ENCODE data around the gene ITGA11.

ITGA11 gene

DNA sequence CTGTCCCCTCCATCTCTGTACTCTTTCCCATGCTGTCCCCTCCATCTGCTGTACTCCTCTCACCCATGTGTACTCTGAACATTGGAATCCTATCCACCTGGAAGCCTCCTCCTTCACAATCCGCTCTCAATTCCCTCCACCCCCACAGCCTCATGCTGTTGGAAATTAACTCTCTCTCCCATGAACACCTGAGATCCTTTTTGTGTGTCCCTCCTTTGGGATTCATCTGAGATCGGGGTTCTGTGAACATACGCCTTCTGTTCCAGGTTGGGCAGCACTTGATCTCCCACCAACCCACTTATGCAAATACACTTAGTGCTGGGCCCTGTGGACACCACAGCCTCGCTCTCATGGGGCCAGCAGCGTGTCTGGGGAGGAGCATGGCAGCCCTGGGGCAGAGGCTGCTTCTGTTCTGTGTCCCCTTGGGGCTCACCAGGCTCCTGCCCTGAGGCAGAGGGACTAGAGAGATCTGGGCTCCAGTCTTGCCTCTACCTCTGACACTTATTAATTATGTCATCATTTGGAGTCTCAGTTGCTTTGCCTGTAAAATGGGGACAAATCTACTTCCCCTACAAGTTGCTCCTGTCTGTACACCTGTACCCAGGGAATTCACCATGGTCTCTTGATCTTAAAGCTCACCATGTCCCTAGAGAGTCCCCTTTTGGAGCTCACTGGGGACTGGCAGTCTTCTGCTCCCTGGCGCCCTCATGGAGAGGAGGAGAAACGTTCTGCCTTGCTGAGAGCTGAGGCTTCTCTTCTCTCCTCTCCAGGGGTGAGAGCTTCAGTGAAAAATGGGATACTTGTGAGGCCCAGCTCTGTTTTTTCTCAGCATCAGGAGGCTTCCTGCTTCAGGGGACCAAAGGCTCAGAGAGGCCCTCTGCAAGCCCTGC is 42.7 kb downstream of the ITGA11 start:
- no peak for DNase-seq

GRCh38 chr15:68387381-68388143 is 44.4 kb downstream of the ITGA11 start:
- DNase-seq: no peak

DNA sequence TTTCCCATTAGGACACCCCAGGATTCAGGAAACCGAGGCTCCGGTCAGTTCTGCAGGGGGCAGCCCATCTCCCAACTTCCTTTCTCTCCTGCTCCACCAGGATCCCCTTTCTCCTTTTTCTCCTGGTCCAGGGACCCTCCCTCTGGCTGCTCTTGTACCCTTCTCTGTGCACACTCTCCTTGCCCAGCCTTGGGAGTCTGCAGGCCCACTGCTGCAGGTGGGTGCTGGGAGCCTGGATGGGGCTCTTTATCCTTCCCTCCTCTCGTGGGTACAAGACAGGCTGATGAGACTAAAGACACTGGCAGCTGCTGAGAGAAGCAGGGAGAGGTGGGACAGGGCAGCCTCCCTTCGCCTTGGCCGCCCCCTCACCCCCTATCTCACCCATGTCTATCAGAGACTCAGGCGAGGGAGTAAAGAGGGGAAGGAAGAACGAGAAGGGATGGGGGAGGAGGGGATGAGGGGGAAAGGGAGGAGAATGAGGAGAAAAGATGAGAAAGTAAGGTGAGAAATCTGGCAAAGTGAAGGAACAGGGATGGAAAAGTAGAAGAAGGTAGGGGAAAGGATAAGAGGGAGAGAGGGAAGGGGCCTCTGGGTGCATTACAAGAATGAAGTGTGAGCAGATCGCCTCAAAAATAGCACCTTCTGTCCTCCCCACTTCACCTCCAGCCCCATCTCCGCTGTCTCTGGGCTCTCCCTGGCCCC is 45.2 kb downstream of the ITGA11 start:
- DNase-seq: no peak

- no peak for DNase-seq
Observed at GRCh38 chr15:68385671-68386586, 46.0 kb downstream of the ITGA11 start.

DNA sequence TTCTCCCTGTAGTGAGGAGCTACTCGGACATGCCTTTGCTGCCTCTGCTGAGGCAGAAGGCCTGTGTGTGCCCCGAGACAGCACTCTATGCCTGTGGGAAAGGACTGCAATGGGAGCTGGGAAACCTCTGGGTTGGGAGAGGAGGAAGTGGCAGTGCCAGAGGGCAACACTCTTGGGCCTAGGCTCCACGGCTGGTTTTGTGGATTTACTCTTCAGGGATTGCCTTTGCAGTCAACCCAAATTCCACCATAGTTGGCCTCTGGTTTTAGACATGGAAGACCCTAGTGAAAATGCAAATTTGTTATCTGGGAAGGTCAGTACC is 46.8 kb downstream of the ITGA11 start:
- no peak for DNase-seq

GRCh38 chr15:68384451-68385239 is 47.3 kb downstream of the ITGA11 start:
- peak; percentile 94 for DNase-seq

DNA sequence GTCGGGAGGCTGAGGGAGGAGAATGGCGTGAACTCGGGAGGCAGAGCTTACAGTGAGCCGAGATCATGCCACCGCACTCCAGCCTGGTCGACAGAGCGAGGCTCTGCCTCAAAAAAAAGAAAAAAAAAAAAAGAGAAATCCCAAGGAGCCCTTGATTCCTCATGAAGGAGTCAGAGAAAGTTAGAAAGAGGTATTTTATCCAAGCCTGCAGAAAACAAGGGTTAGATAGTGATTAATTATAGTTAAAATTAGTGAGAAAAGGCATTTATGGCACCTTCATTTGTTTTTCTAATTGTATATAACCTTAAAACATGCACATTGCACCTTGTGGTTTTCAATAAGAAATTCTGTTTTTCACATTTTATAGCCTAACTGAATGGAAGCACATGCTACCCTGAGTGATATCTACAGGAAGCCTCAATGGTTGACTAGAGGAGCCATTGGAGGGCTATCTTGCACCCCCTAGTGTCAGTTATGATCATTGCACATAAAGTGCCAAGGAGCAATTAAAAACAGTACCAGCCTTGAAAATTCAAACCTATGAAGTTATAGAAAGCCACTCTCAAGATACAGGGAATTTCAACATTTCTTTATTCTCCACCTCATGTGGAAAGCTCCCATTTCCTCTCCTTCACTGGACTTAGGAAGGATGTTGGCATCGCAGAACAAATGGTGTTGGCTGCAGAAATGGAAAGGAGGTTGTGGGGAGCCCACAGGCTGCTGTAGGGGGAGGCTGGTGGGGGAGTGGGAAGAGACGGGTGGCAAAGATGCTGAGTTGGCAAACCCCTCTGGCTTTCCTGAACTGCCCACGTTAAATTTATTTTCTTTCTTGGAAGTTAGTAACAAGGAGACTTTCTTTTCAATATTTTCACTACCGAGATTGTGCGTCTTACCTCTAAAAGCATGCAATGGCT is 48.5 kb downstream of the ITGA11 start:
- peak; percentile 54 for DNase-seq

DNA sequence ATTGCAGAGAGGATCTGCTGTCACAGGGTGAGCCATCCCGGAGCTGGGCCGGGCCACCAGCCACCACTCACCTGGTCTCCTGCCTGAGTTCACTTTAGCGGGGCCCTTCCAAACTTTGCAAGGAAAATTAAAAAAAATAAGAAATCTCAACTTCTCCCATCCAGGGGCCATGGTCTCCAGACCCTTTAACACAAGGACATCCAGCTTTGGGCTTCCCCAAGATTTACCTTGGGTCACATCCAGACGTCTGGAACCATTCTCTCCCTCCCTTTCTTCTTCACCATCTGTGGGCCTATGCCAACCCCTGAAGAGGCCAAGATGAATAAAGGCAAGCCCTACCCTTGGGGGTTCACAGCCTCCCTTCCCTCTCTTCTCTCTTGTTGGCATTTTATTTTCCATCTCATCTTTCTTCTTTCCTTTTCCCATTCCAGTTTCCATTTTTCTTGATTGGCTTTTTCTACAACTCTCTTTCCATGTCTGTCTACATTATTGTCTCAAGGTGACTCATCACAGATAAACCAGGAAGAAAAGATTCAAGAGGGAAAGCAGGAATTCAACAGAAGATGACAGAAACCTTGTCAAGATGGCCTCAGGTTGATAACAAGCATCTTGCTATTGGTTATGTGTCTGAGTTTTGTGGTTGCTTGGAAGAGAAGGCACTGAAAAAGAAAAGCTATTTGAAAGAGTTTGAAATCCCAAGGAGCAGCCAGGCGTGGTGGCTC is 49.5 kb downstream of the ITGA11 start:
- DNase-seq: no peak

DNA sequence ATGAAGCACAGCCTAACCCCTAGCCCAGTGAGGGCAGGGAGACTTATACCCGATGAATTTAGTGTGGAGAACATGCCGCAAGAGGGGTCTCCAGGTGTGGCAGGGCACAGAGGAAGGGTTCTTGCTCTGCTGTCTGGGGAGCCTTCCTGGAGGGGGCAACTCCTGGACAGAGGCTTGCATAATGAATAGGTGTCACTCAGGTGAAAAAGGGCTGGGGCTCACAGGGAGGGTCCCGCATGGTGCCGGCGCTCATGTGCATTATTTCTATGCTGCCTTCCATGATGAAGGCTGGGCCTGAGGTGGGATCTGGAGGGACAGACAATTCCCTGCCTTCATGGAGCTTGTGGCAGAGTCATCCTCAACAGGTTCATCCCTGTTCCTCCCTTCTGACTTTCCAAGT is 51.5 kb downstream of the ITGA11 start:
- DNase-seq: no peak

DNA sequence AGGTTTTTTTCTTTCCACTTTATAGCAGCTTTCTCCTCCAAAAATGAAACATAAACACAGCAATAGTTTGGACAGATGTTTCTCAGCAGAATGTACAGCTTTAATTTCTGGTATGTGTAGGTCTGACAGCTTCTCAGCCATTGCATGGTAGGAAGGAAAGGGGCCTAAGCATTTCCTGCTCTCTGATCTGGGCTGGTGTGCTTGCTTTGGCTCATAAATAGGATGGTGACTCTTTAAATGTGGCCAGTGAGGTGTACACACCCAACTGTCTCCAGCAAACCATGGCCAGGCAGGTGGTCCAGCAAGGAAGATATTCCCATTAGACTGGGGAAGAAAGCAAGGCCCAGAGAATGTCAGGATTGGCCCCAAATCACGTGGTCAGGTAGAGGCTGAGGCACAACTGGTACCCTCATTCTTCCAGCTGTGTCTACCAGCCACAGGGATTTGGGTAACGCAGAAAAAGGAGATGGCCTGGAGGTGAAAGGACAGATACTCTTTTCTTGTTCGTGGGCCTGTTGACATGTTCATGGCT is 52.1 kb downstream of the ITGA11 start:
- DNase-seq: peak; percentile 52

DNA sequence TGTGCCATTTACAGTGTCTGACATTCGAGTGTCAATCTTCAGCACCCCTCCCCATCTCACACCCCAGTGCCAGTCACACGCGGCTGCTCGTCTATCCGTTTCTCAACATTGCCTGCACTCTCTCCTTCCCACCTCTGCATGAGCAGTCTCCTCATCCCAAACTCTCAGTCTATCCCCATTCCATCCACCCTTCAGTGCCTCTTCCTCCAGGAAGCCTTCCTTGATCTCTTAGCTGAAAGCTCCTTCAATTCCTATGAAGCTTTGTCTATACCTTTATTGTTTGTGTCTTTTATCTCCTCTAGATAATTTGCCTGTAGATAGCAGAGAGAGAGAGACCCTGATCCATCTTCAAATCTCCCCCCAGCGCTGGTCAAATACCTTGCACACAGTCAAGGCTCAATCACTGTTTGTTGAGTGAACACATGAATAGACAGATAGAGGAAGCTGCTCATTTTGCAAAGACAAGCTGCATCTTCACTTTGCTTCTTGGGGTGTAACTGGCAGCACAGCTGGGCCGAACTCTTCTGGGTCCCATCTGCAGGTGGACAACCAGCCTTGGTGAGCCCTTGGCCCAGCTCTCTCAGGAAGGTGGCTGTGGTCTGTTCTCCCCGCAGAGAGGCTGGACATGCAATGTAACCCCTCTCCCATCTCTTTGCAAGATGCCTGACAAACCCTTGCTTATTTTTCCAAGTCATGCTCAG is 52.8 kb downstream of the ITGA11 start:
- no peak for DNase-seq

DNA sequence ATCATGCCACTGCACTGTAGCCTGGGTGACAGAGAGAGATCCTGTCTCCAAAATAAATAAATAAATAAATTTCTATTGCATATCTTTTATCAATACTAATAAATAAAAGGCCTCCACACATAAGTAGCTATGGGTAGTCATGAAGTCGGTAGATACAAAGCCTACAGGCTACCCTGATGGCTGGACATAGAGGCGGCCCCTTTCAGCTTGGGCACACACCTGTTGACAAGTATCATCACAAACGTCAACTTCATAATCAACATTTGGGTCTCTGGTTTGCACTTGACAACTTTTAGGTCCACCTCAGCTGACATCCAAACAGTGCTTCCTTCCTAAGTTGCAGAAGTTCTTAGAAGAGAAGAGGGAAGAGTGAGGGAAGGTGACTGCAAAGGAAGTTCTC is 53.4 kb downstream of the ITGA11 start:
- DNase-seq: no peak

DNA sequence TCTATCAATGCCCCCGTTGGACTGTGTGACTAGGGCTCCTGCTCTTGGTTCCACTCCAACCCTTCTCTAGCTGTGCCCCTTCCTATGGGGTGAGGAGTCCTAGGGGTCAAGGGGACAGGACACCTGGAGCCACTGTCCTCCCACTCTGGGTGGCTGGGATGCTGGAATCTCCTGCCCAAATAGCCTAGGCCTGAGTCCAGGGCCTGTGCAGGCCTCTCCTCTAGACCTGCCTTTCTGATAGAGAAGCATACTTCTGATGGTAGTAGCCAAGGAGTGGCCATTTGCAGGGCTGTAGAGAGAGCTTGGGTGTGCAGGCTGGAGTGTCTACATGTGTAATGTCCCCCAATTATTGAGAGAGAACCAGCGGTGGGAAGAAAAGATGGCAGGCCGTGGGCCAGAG is 54.2 kb downstream of the ITGA11 start:
- no peak for DNase-seq

GRCh38 chr15:68376447-68377060 is 55.4 kb downstream of the ITGA11 start:
- no peak for DNase-seq

- DNase-seq: no peak
Observed at GRCh38 chr15:68375716-68376220, 56.2 kb downstream of the ITGA11 start.

DNA sequence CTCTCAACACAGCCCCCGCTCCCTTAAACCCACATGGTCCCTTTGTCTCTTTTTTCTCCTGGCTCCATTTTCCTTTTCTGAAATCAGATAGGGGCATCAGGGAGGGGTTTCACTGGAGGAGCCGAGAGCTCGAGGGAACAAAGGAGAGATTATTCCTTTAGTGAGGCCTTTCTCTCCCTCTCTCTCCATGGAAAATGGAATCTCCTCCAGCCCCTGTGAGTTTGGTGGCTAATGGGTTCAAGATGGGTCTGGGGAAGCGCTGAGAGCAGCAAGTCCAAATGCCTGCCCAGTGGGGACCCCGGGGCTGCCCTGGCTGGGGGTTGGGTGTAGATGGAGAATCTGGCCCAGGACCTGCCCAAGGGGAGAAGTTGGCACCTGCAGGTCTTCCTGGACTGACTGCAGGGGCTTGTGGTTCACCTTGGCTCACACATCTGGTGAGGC is 56.8 kb downstream of the ITGA11 start:
- no peak for DNase-seq

DNA sequence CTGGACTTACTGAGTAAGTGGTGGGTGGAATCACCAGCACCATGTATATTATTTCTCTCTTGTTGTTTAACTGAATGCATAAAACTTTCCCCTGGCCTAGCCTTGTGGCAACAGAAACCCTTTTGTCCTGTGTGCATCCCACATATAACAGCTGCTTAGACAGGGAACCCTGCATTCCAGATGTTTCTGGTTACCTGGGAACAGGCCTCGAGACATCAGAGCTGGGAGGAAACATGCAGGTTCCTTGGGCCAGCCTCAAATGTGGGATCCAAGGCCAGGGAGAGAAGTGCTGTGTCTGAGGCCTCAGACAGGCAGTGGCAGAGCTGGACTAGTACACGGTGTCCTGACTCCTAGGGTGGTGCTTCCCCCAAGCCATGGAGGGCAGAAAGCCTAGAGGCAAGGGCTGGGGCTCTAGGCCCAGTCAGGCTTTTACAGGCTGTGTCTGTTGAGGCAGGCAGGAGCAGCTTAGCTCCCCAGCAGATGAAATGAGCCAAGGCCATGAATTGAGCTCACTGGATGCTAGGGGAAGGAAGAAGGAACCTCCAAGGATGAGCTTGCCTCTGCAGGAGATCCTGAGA is 57.7 kb downstream of the ITGA11 start:
- no peak for DNase-seq

GRCh38 chr15:68373028-68373427 is 58.9 kb downstream of the ITGA11 start:
- DNase-seq: no peak

All from fibroblast of skin of scalp (primary cell).